T-helper 1 cell treated with Interleukin-12 subunit alpha and Interleukin-12 subunit beta and Interleukin-4 antibody, amounts not matched to agents 30 μg/mL and 1 μg/mL, for 36 hours (primary cell): ENCODE results near the gene B4GALNT2.

ENCODE experiments used
- H3K27ac Mint-ChIP-seq: one replicate; pipeline ENCODE4 v1.8.0; 2021; ENCODE audit warnings: mild to moderate bottlenecking, mixed read lengths
- H3K27me3 Mint-ChIP-seq: one replicate; pipeline ENCODE4 v1.8.0; 2021; ENCODE audit warnings: low read depth, mixed read lengths
- H3K36me3 Mint-ChIP-seq: one replicate; pipeline ENCODE4 v1.8.0; 2021; ENCODE audit warnings: low read depth, mixed read lengths
- H3K4me1 Mint-ChIP-seq: one replicate; pipeline ENCODE4 v1.8.0; 2021; ENCODE audit warnings: low read depth, mixed read lengths
- H3K4me3 Mint-ChIP-seq: one replicate; pipeline ENCODE4 v1.8.0; 2021; ENCODE audit warnings: mild to moderate bottlenecking, moderate library complexity, mixed read lengths
- H3K9me3 Mint-ChIP-seq: one replicate; pipeline ENCODE4 v1.8.0; 2021; ENCODE audit warnings: mixed read lengths

The B4GALNT2 gene

DNA sequence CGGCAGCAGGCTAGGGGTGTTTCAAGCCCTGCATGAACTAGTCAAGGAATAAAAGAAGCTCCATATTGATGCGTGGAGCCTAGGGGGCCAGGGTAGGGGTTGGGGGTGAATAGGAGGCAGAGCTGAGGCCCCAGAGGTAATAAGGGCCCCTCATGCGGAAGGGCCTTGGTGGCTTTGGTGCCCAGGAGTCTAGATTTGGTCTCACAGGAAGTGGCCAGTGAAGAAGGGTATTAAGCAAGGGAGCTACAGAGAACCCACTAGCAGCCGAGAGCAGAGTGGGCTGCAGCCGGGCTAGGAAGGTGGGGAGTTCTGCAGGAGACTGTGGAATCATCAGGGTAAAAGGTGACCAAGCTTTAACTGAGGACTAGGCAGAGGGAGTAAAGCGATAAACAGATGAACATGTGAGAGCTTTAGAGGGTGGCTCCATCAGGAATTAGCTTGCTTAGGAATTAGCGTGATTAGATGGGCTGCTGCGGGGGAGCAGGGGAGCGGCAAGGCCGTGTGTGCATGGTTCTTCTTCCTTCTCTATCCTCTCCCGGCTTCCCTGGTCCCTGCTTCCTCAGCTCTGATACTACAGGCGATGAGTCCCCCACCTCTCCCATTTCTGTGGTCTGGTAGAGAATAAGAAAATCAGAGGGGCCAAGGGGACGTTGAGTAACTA, 68.0 kb downstream of the B4GALNT2 start:
- peaks cover 7% of the 10 kb centered on the region for H3K4me1 Mint-ChIP-seq
- H3K4me3 Mint-ChIP-seq: no peak overlapping the region
- no peaks in the 10 kb centered on the region for H3K27me3 Mint-ChIP-seq
- peaks cover 9% of the 10 kb centered on the region for H3K36me3 Mint-ChIP-seq
- H3K9me3 Mint-ChIP-seq: no peaks in the 10 kb centered on the region
- H3K27ac Mint-ChIP-seq: no peak overlapping the region

DNA sequence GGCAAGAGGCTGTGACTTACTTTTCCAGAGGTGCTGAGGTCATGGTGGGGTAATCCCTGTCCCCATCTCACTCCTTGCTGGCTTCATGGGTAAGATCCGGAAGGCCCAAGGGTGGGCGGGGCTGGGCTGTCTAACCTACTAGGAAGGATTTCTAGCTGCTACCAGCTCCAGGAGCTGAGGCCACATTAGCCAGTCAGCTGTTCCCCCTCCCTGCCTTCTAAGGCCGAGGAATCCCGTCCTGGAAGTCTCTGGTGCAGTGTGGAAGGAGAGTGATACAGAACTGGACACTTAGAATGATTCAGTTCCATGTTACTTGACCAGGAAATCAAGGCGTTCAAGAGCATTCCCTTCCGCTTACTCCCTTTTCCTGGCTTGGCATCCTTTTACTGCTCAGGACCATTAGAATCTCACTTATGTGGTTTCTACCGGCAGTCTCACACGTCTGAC, 68.9 kb downstream of the B4GALNT2 start:
- H3K4me3 Mint-ChIP-seq: no peak overlapping the region
- H3K4me1 Mint-ChIP-seq: peaks cover 1% of the 10 kb centered on the region
- no peak overlapping the region for H3K27ac Mint-ChIP-seq
- H3K36me3 Mint-ChIP-seq: peaks cover 14% of the 10 kb centered on the region
- no peaks in the 10 kb centered on the region for H3K27me3 Mint-ChIP-seq
- H3K9me3 Mint-ChIP-seq: no peaks in the 10 kb centered on the region

DNA sequence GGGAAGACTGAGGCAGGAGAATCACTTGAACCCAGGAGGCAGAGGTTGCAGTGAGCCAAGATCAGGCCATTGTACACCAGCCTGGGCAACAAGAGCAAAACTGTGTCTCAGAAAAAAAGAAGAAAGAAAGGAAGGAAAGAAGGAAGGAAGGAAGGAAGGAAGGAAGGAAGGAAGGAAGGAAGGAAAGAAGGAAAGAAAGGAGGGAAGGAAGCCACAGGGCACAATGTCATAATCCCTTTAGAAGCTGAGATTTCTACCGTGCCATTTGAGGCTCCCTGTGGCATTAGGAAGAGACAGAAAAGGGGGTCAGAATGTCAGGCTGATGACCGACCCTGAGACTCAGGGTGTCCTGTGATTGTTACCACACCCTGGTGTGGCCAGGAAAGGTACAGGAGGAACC, 71.2 kb downstream of the B4GALNT2 start:
- Mint-ChIP-seq H3K9me3 (no peaks in the 10 kb centered on the region), H3K4me3 (no peak overlapping the region), H3K36me3 (peaks cover 20% of the 10 kb centered on the region), H3K27me3 (no peaks in the 10 kb centered on the region), H3K27ac (peak overlapping the region; percentile 42), H3K4me1 (peaks cover 4% of the 10 kb centered on the region)

DNA sequence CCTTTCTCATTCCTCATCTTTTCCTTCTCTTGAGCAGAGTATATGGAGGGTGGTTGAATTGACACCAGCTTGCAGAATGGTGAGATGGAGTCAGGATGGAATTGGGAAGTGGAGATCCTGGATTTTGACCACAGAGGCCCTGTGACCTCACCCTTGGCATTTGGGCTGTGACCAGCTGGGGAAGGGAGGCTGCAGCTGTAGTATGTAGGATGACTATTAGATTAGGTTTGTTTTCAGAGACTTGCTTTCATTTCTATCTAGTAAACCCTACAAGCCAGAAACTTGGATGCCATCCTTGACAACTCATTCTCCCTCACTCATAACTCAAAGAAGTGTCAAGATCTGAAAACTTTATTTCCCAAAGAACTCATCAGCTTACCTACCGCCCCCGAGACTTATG, 71.9 kb downstream of the B4GALNT2 start:
- H3K27ac Mint-ChIP-seq: no peak overlapping the region

DNA sequence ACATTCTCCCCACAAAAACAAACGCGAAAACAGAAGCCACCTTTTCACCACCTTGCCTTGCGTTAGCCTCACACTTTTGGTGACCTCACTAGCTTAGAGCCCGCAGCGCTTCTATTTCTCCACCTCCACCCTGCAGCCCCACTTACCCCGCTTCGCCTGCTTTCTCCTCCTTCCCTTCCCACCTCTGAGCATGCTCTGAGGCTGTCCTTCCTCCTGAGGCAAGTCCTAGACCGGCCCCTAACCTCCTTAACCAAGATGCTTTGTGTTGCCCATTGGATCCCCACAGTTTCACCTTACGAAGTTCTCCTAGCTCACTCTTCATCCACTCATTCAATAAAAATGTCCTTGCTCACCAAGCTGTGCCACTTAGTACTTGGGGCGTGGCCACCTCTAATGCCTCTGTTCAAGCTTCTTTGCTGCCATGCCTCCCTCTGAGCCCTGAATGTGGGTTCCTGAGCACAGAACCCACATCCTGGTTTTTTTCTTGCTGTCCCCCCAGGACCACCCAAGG, 76.5 kb downstream of the B4GALNT2 start:
- peaks cover 38% of the 10 kb centered on the region for H3K36me3 Mint-ChIP-seq
- H3K27me3 Mint-ChIP-seq: no peaks in the 10 kb centered on the region
- peak overlapping the region; percentile 96 for H3K4me3 Mint-ChIP-seq
- H3K4me1 Mint-ChIP-seq: peaks cover 49% of the 10 kb centered on the region
- H3K9me3 Mint-ChIP-seq: no peaks in the 10 kb centered on the region
- H3K27ac Mint-ChIP-seq: peak overlapping the region; percentile 46

More for the DNA sequence above, 71.9 kb downstream of the B4GALNT2 start:
- Mint-ChIP-seq H3K4me1 (peaks cover 12% of the 10 kb centered on the region), H3K27me3 (no peaks in the 10 kb centered on the region), H3K36me3 (peaks cover 22% of the 10 kb centered on the region), H3K4me3 (no peak overlapping the region), H3K9me3 (no peaks in the 10 kb centered on the region)

DNA sequence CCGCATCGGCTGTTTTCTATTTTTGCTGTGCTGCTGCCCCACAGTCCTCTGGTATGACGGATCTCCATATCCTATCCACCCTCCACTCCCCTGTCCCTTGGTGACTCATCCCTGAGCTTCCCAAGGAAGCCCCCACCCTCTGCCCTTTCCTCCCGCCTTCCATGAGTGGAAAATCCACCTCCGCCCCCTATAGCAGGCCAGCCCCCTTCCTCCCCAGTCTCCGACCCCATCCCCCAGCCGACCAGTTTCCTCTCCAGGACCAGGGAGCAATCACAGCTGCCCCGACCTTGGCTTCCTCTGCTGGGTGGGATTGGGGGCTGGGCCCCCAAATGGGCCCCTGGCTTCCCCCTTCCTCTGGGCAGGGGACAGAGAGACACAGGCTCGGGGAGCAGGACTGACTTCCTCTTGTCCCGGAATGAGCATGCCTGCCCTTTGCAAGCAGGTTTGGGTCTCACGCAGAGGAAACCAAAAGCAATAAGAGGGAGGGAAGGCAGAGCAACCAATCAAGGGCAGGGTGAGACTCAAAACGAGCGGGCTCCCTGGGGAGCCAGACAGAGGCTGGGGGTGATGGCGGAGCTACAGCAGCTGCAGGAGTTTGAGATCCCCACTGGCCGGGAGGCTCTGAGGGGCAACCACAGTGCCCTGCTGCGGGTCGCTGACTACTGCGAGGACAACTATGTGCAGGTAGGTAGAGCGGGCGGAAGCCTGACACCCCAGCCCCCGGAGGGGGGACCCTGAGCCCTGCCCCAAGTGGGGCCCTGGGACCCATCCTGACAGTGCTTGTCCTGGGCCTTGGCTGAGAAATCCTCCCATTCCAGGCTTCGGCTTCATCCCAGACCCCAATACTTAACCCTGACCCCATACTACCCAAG, 77.8 kb downstream of the B4GALNT2 start, which contains the start of the genes ABI3 and GNGT2:
ABI3 (plus strand) TSS at position 550 of the 872 bp plus-strand sequence; CDS start at position 568, 18 bp downstream.
GNGT2 (minus strand) TSS at position 417 of the 872 bp plus-strand sequence. CDS start 3,152 bp downstream, outside the sequence.
- Mint-ChIP-seq H3K36me3 (peaks cover 42% of the 10 kb centered on the region), H3K27me3 (no peaks in the 10 kb centered on the region), H3K27ac (peak within 1 kb of the TSS; percentile 88), H3K4me1 (peaks cover 56% of the 10 kb centered on the region), H3K9me3 (no peaks in the 10 kb centered on the region), H3K4me3 (peak within 1 kb of the TSS; percentile 96)

DNA sequence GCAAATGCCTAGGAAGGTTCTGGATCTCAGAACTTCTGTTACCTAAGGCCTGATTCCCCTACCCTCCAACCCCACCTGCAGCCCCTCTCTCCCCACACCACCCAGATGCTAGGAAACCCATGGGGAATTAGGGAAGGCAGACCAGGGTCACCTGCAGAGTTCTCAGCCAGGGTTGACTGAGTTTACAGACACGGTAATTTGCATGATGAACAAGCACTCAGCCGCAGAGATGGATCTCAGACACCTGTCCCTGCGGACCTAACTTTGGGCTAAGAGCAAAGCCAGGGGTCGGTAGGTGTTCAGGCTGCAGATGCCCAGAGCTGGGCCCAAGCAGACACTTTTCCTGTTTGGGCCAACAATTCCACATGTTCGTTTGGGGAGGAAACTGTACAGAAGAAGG, 80.8 kb downstream of the B4GALNT2 start:
- no peak overlapping the region for H3K27ac Mint-ChIP-seq
- H3K9me3 Mint-ChIP-seq: no peaks in the 10 kb centered on the region

DNA sequence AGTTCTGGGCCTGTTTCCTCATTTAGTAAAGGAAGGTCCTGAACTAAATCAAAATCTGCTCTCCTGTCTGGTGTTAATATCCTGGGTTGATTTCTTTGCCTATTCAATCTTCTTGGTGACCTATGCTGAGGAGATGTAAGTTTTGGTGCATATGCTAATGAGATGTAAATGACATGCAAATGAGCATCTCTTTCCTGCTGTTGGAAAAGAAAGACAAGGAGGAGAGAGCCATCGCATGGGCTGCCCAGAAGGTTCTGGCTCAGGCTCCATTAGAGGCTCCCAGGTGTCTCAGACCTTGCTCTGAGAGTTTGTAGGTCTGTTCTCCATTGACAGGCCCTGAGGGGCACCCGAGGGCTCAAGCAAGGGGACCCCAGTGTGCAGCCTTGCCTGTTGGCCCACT, 81.3 kb downstream of the B4GALNT2 start:
- peaks cover 78% of the 10 kb centered on the region for H3K4me1 Mint-ChIP-seq
- no peaks in the 10 kb centered on the region for H3K27me3 Mint-ChIP-seq
- H3K36me3 Mint-ChIP-seq: peaks cover 57% of the 10 kb centered on the region
- no peaks in the 10 kb centered on the region for H3K9me3 Mint-ChIP-seq
- no peak overlapping the region for H3K27ac Mint-ChIP-seq
- peak overlapping the region; percentile 65 for H3K4me3 Mint-ChIP-seq

More for the DNA sequence above, 80.8 kb downstream of the B4GALNT2 start:
- no peaks in the 10 kb centered on the region for H3K27me3 Mint-ChIP-seq
- peaks cover 79% of the 10 kb centered on the region for H3K4me1 Mint-ChIP-seq
- peaks cover 54% of the 10 kb centered on the region for H3K36me3 Mint-ChIP-seq
- H3K4me3 Mint-ChIP-seq: peak overlapping the region; percentile 96

DNA sequence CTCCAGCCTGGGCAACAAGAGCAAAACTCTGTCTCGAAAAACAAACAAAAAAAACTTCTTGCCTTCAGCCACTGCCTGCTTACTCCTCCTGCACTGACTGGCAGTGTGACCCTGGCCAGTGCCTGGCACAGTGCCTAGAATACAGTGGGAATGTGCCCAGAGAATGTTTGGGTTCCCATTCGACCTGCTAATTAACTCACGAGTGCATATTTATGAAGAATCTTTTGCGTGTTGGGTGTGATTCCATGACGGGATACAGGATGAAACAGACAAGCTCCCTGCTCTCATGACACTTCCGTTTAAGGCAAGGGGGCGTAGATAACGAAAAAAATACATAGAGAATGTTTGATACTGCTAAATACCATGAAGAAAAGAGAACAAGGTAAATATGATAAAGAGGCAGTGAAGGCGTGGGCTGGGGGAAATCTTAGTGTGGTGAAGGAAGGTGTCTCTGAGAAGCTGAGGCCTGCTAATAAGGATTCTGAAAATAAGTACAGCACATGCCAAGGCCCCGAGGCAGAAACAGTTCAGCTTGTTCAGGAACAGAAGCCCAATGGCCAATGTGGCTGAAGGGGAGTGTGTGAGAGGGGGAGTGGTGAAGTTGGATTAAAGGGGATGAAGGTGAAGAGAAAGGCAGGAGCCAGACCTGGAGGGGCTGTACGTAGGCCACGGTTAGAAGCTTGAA, 82.2 kb downstream of the B4GALNT2 start:
- H3K4me3 Mint-ChIP-seq: peak overlapping the region; percentile 72
- H3K27me3 Mint-ChIP-seq: no peaks in the 10 kb centered on the region
- peaks cover 63% of the 10 kb centered on the region for H3K36me3 Mint-ChIP-seq

DNA sequence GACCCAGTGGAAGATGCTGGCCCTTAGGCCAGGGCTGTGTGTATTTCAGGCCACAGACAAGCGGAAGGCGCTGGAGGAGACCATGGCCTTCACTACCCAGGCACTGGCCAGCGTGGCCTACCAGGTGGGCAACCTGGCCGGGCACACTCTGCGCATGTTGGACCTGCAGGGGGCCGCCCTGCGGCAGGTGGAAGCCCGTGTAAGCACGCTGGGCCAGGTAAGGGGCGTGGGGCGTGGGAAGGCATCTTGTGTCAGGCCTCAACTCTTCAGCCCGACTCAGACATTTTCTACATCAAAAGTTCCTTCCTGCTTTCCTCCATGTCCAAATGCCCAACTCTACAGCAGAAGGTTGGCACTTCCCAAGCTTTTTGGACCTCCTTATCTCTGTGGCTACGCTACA, 83.9 kb downstream of the B4GALNT2 start:
- Mint-ChIP-seq H3K27me3 (no peaks in the 10 kb centered on the region), H3K4me1 (peaks cover 67% of the 10 kb centered on the region), H3K27ac (peak overlapping the region; percentile 86), H3K9me3 (no peaks in the 10 kb centered on the region), H3K4me3 (peak overlapping the region; percentile 73), H3K36me3 (peaks cover 63% of the 10 kb centered on the region)

More for the DNA sequence above, 82.2 kb downstream of the B4GALNT2 start:
- Mint-ChIP-seq H3K27ac (peak overlapping the region; percentile 87), H3K9me3 (no peaks in the 10 kb centered on the region), H3K4me1 (peaks cover 78% of the 10 kb centered on the region)

DNA sequence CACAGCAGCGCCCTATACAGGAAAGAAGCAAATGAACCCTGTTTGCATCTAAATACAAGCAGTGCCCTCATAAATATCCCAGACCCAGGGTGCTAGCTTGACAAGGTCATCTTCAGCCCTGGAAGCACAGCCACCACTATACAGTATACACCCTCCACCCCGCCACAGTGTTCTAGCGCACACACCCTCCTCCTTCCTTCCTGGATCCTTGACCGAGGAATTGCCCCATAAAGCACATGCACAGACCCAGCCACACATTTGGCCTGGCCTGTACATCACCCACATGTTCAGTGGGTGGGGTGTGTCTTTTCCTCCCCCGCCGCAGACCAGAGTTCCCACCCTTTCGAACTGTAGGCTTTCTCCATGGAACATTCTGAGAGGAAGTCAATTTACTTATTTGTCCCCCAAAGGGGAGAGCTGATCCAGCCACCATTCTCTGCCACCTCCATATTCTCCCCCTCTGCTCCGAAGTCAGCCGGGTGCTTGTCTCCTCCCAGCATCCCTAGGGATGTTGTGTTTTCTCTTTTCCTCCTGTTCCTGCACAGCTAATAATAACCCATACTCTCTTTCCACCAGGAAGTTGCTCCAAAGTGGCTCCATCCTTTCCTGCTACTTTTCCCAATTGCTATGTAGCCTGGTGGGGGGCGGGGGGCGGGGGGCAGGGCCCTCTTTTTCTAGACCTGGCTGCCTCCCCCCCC, 84.5 kb downstream of the B4GALNT2 start:
- Mint-ChIP-seq H3K4me3 (peak overlapping the region; percentile 73), H3K9me3 (no peaks in the 10 kb centered on the region), H3K27me3 (no peaks in the 10 kb centered on the region), H3K27ac (peak overlapping the region; percentile 83), H3K4me1 (peaks cover 68% of the 10 kb centered on the region), H3K36me3 (peaks cover 66% of the 10 kb centered on the region)

DNA sequence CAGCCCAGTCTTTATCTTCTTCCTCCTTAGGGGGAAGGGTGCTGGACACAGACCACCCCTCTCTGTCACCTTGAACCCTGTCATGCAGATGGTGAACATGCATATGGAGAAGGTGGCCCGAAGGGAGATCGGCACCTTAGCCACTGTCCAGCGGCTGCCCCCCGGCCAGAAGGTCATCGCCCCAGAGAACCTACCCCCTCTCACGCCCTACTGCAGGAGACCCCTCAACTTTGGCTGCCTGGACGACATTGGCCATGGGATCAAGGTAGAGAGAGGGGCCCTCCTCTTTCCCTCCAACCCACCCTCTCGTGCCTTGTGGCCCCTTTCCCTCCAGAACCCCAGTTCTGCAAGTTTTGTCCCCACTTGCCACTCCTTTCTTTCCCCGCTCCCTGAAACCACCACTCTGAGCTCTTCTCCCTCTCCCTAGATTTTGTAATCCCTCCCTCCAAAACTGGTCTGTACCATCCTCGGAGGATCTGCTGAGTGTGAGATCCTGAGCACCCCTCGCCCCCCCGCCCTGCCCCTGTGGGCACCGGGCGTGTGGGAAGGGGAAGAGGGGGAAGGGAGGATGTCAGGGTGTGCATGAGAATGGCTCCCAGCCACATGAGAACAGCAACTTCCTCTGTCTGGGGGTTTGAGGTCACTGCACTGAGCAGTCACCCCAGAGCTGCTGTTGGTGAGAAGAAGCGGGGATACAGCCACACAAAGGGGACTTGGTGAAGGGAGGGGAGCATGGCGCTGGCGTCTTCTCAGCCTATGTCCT, 85.3 kb downstream of the B4GALNT2 start:
- H3K4me1 Mint-ChIP-seq: peaks cover 65% of the 10 kb centered on the region
- peak overlapping the region; percentile 97 for H3K27ac Mint-ChIP-seq
- peak overlapping the region; percentile 89 for H3K4me3 Mint-ChIP-seq
- H3K27me3 Mint-ChIP-seq: no peaks in the 10 kb centered on the region
- H3K36me3 Mint-ChIP-seq: peaks cover 70% of the 10 kb centered on the region
- no peaks in the 10 kb centered on the region for H3K9me3 Mint-ChIP-seq
